ENCODE data around the gene GPR37L1. TPM values are rescaled to one million over a fixed set of nuclear protein-coding genes. Genes with fewer than 3 reads are reported as not detected.
A peak's percentile ranks its signal among the peaks of the same experiment; 100 is the strongest.

The GPR37L1 gene
- total and polyA plus RNA-seq, 3 donors from 2014 or later: 0.42 to 1.6 (median 0.56) TPM

DNA sequence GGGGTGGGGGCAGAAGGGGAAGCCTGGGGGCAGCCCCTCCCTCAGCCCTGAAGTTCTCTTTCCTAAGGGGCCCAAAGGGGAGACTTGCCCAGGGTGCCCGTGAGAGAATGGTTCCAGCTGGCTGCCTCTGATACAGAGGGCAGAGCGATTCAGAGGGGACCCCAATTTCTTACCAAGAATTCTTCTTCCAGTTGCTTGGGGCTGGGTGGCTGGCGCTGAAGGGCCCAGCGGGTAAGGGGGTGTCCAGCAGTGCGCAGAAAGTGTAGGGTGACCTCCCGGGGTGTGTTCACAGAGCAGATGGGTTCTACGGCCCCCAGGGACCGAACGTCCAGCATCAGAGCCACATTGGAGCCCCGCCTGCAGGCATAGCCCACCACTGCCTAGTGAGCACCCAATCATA, 35.2 kb downstream of the GPR37L1 start:
- H3K27ac ChIP-seq: no peak overlapping the region
- H3K4me1 ChIP-seq: peaks cover 63% of the 10 kb centered on the region
- H3K9me3 ChIP-seq: no peaks in the 10 kb centered on the region
- no peaks in the 10 kb centered on the region for H3K36me3 ChIP-seq (ENCODE audit: low read depth, missing control alignments)
- DNase-seq: no peak
- TF ChIP-seq, protein P1, sequence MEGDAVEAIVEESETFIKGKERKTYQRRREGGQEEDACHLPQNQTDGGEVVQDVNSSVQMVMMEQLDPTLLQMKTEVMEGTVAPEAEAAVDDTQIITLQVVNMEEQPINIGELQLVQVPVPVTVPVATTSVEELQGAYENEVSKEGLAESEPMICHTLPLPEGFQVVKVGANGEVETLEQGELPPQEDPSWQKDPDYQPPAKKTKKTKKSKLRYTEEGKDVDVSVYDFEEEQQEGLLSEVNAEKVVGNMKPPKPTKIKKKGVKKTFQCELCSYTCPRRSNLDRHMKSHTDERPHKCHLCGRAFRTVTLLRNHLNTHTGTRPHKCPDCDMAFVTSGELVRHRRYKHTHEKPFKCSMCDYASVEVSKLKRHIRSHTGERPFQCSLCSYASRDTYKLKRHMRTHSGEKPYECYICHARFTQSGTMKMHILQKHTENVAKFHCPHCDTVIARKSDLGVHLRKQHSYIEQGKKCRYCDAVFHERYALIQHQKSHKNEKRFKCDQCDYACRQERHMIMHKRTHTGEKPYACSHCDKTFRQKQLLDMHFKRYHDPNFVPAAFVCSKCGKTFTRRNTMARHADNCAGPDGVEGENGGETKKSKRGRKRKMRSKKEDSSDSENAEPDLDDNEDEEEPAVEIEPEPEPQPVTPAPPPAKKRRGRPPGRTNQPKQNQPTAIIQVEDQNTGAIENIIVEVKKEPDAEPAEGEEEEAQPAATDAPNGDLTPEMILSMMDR (IDR thresholded peaks at IDR 0.05): no peak
- no peak for TF ChIP-seq POLR2A (IDR thresholded peaks at IDR 0.05)
- no peak overlapping the region for H3K4me3 ChIP-seq
- 93 to 98% methylated on average over 10 of the region's 10 CpGs for WGBS, 2 donors
- intact Hi-C loops (cut with DNase I; ENCODE audit: low total_unique reads): no loop called here
- H3K27me3 ChIP-seq: no peaks in the 10 kb centered on the region

DNA sequence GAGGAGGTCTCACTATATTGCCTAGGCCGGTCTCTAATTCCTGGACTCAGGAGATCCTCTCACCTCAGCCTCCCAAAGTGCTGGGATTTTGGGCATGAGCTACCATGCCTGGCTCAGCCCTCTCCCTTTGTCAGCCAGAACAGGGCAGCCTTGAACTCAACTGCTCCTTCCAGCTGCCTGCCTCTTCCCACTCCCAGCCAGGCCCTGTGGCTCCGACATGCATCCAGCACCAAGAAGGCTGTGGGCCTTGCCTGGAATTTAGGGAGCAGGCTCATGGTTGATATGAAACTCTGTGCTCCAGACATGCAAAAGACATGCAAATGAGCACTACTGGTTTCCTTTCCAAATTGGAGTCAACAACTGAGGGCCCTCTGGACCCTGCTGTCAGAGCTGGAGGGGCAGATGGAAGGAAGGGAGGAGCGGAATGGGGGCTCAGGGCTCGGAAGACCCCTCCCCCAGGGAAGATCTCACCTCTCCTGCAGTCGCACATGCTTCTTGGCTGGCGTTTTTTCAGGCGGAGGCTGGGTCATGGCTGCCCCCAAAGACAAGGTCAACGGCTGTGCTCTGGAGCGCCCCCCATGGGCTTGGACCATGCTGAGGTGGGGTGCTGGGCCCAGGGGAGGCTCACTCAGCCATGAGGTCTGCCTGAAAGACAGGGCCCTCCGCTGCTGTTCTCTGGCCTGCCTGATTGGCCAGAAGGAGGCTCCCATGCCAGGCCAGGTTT, 36.3 kb downstream of the GPR37L1 start:
- Histone ChIP-seq H3K9me3 (no peaks in the 10 kb centered on the region), H3K27ac (peak overlapping the region; percentile 60 to 87), H3K4me3 (peak overlapping the region in 1 of 2 donors; percentile 49), H3K36me3 (ENCODE audit: low read depth, missing control alignments) (no peaks in the 10 kb centered on the region), H3K4me1 (peaks cover 74% of the 10 kb centered on the region), H3K27me3 (no peaks in the 10 kb centered on the region)
- intact Hi-C loops (cut with DNase I; ENCODE audit: low total_unique reads): no loop called here
- TF ChIP-seq, protein P1 (IDR thresholded peaks at IDR 0.05): peak in 1 of 3 experiments; percentile 12
- no peak for TF ChIP-seq POLR2A (IDR thresholded peaks at IDR 0.05)
- peak; percentile 60 for DNase-seq
- 51 to 53% methylated on average over 4 to 10 of the region's 10 CpGs for WGBS, 2 donors

DNA sequence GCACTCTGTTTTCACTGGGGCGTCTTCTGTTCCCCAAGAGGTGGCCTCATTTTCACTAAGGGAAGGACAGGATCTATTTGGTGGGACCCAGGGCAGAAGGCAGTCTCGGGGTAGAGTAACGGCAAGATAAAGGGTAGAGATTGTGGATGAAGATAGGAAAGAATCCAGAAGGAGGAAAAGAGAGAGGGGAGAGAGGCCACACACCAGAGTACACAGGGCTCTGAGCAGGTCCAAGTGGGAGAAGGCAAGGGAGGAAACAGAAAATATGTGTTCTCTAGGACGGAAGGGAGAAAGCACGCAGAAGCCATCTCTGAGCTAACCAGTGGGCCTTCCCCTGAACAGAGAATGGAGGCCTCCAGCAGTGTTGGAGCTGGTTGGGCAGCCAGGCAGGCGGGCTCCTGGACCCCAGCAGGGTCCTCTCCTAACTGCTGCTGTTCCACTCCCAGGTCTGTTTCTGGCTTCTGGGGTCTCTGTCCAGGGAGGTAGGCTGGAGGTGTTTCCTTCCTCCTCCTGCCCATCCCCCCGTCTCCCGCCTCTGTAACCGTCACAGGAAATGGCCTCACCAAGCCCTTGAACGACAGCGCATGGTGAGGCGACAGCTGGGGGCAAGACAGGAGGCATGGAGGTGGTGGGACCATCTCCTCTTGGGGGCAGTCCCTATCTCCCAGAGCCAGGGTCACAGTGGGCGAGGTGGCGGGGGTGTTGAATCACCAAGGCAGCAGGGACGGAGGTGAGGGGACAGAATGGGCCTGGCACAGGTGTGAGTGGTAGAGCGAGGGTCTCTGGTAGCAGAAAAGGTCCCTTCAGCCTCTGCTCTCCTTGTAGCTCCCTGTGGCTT, 37.0 kb downstream of the GPR37L1 start:
- H3K27me3 ChIP-seq: no peaks in the 10 kb centered on the region
- H3K9me3 ChIP-seq: no peaks in the 10 kb centered on the region
- peak overlapping the region in 1 of 2 donors; percentile 49 for H3K4me3 ChIP-seq
- intact Hi-C loops (cut with DNase I; ENCODE audit: low total_unique reads): no loop called here
- peak; percentile 56 for DNase-seq
- peaks cover 81% of the 10 kb centered on the region for H3K4me1 ChIP-seq
- H3K36me3 ChIP-seq (ENCODE audit: low read depth, missing control alignments): no peaks in the 10 kb centered on the region
- WGBS, 2 donors: 45 to 82% methylated on average over 15 to 16 of the region's 16 CpGs
- H3K27ac ChIP-seq: peak overlapping the region; percentile 60 to 87
- TF ChIP-seq POLR2A (IDR thresholded peaks at IDR 0.05): no peak
- TF ChIP-seq, protein P1 (IDR thresholded peaks at IDR 0.05): no peak

DNA sequence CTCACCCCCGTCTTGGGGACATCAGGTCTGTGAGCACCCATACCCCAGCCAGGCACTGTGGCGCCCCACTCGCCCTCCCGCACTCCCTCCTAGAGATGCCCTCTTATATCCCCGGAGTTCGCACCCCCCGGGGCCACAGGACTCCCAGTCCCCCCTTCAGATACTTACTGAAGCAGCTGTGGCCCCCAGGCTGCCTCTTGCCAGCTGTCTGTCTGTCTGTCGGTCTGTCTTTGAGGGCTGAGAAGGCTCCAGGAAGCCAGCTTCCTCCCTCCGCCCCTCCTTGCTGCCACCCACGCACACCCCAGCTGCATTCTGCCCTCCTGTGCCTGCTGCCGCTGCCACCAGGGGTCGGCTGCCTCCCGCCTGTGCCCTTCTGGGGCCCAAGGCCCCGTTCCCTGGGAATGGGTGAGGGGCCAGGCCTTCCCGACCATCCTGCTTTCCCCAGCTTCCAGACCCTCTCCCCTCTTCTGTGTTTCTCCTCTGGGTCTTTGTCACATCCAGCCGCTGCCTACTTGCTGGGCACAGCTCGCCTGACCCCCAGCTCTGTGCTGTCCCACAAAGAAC, 37.7 kb downstream of the GPR37L1 start, which contains the start of gene PTPN7:
Gene PTPN7, minus strand, starts transcription at position 226 of the 564 bp plus-strand sequence. CDS start 1,200 bp downstream, outside the sequence.
- TF ChIP-seq, protein P1 (IDR thresholded peaks at IDR 0.05): peak; percentile 10 to 24 (median 14)
- TF ChIP-seq POLR2A (IDR thresholded peaks at IDR 0.05): no peak
- peak within 1 kb of the TSS; percentile 60 to 87 for H3K27ac ChIP-seq
- H3K36me3 ChIP-seq (ENCODE audit: low read depth, missing control alignments): no peaks in the 10 kb centered on the region
- no peaks in the 10 kb centered on the region for H3K9me3 ChIP-seq
- intact Hi-C loops (cut with DNase I; ENCODE audit: low total_unique reads): no loop called here
- H3K4me1 ChIP-seq: peaks cover 83% of the 10 kb centered on the region
- peak within 1 kb of the TSS in 1 of 2 donors; percentile 49 for H3K4me3 ChIP-seq
- H3K27me3 ChIP-seq: no peaks in the 10 kb centered on the region
- DNase-seq: peak; percentile 63
- WGBS, 2 donors: 61 to 67% methylated on average over 14 to 17 of the region's 17 CpGs

All from testis (tissue), 3 donors.